ENCODE measurements around the gene PER3.

Gene PER3

GRCh38 chr1:7831458-7831857, 47.4 kb downstream of the PER3 start:
- no peak for DNase-seq (ENCODE audit: low read depth in 1 of 2, low spot score in 1 of 2)

- no peak for DNase-seq (ENCODE audit: low read depth in 1 of 2, low spot score in 1 of 2)
These were observed 48.9 kb downstream of the PER3 start for GRCh38 chr1:7833035-7833434.

- DNase-seq (ENCODE audit: low read depth in 1 of 2, low spot score in 1 of 2) = no peak
These were observed 54.6 kb downstream of the PER3 start for GRCh38 chr1:7838714-7839113.

GRCh38 chr1:7839526-7839925, 55.4 kb downstream of the PER3 start:
- DNase-seq (ENCODE audit: low read depth in 1 of 2, low spot score in 1 of 2) = no peak

GRCh38 chr1:7842517-7842916, 58.4 kb downstream of the PER3 start:
- DNase-seq (ENCODE audit: low read depth in 1 of 2, low spot score in 1 of 2) = no peak

- no peak for DNase-seq (ENCODE audit: low read depth in 1 of 2, low spot score in 1 of 2)
These were observed 61.7 kb downstream of the PER3 start for GRCh38 chr1:7845761-7846160.

GRCh38 chr1:7846656-7847055, 62.6 kb downstream of the PER3 start:
- DNase-seq (ENCODE audit: low read depth in 1 of 2, low spot score in 1 of 2) = no peak

- DNase-seq (ENCODE audit: low read depth in 1 of 2, low spot score in 1 of 2) = no peak
These were observed 63.5 kb downstream of the PER3 start for GRCh38 chr1:7847599-7847998.

- DNase-seq (ENCODE audit: low read depth in 1 of 2, low spot score in 1 of 2) = no peak
These were observed 66.7 kb downstream of the PER3 start for GRCh38 chr1:7850786-7851185.

- DNase-seq (ENCODE audit: low read depth in 1 of 2, low spot score in 1 of 2) = no peak
These were observed 69.0 kb downstream of the PER3 start, which contains the start of gene UTS2 for GRCh38 chr1:7852804-7853683. Gene UTS2, minus strand, starts transcription at chr1:7853065. Its CDS starts 62 bp downstream, at chr1:7853003.

- no peak for DNase-seq (ENCODE audit: low read depth in 1 of 2, low spot score in 1 of 2)
These were observed 69.6 kb downstream of the PER3 start for GRCh38 chr1:7853684-7854026.

GRCh38 chr1:7856345-7856744, 72.3 kb downstream of the PER3 start:
- no peak for DNase-seq (ENCODE audit: low read depth in 1 of 2, low spot score in 1 of 2)

GRCh38 chr1:7857000-7857399, 72.9 kb downstream of the PER3 start:
- no peak for DNase-seq (ENCODE audit: low read depth in 1 of 2, low spot score in 1 of 2)

- DNase-seq (ENCODE audit: low read depth in 1 of 2, low spot score in 1 of 2) = no peak
These were observed 73.9 kb downstream of the PER3 start for GRCh38 chr1:7857985-7858384.

GRCh38 chr1:7859406-7859805, 75.3 kb downstream of the PER3 start:
- DNase-seq (ENCODE audit: low read depth in 1 of 2, low spot score in 1 of 2) = no peak

- no peak for DNase-seq (ENCODE audit: low read depth in 1 of 2, low spot score in 1 of 2)
These were observed 76.0 kb downstream of the PER3 start for GRCh38 chr1:7860130-7860529.

- no peak for DNase-seq (ENCODE audit: low read depth in 1 of 2, low spot score in 1 of 2)
These were observed 77.4 kb downstream of the PER3 start for GRCh38 chr1:7861452-7861851.

- no peak for DNase-seq (ENCODE audit: low read depth in 1 of 2, low spot score in 1 of 2)
These were observed 78.3 kb downstream of the PER3 start for GRCh38 chr1:7862211-7863060.

GRCh38 chr1:7863756-7864328, 79.8 kb downstream of the PER3 start:
- DNase-seq (ENCODE audit: low read depth in 1 of 2, low spot score in 1 of 2) = no peak

- DNase-seq (ENCODE audit: low read depth in 1 of 2, low spot score in 1 of 2) = no peak
These were observed 81.9 kb downstream of the PER3 start for GRCh38 chr1:7865978-7866377.

GRCh38 chr1:7868070-7868780, 84.1 kb downstream of the PER3 start:
- no peak for DNase-seq (ENCODE audit: low read depth in 1 of 2, low spot score in 1 of 2)

Data from activated T-helper 1 cell treated with anti-CD3 and anti-CD28 coated beads, Interleukin-2, amount 50 U/mL, for 16 hours (primary cell).